GM19328 (cell line): ENCODE measurements around the gene PCDHGA4.
"Not testable (repeated sequence)": the region's sequence is repeated elsewhere in the genome, so short reads cannot be mapped to it uniquely, and the experiment has no call there.

Experiments
- ATAC-seq: cut with Tn5 transposase; IDR thresholded peaks from one replicate; pipeline ENCODE4 v1.9.1; 2021; ENCODE audit warnings: mild to moderate bottlenecking, moderate library complexity; ENCODE audit not compliant: unreplicated experiment

PCDHGA4 gene

GRCh38 chr5:141382469-141383294 lies 27.9 kb downstream of the PCDHGA4 start, which contains the start of gene PCDHGA7:
PCDHGA7 (plus strand) TSS chr5:141382742; CDS start chr5:141382900, 158 bp downstream.
- no peak for ATAC-seq

GRCh38 chr5:141383345-141383744 lies 28.5 kb downstream of the PCDHGA4 start:
- ATAC-seq, result no peak

GRCh38 chr5:141384471-141385267 lies 29.8 kb downstream of the PCDHGA4 start:
- ATAC-seq, result no peak

GRCh38 chr5:141387557-141388311 lies 32.9 kb downstream of the PCDHGA4 start, which contains the start of gene PCDHGB4:
PCDHGB4 (plus strand) TSS chr5:141387698; CDS start chr5:141387885, 187 bp downstream.
- not testable (repeated sequence) for ATAC-seq

GRCh38 chr5:141388661-141389060 lies 33.8 kb downstream of the PCDHGA4 start:
- no peak for ATAC-seq

- no peak for ATAC-seq
These were observed 34.6 kb downstream of the PCDHGA4 start for GRCh38 chr5:141389153-141390042.

GRCh38 chr5:141392429-141393198 lies 37.8 kb downstream of the PCDHGA4 start, which contains the start of gene PCDHGA8:
PCDHGA8 (plus strand) TSS chr5:141392633; CDS start chr5:141392814, 181 bp downstream.
- no peak for ATAC-seq

- no peak for ATAC-seq
These were observed 38.4 kb downstream of the PCDHGA4 start for GRCh38 chr5:141393267-141393666.

GRCh38 chr5:141394401-141395187 lies 39.8 kb downstream of the PCDHGA4 start:
- ATAC-seq, result not testable (repeated sequence)

- ATAC-seq, result peak; percentile 93
These were observed 43.1 kb downstream of the PCDHGA4 start, which contains the start of gene PCDHGB5 for GRCh38 chr5:141397756-141398551. PCDHGB5 (plus strand) TSS chr5:141397947; CDS start chr5:141398128, 181 bp downstream.

GRCh38 chr5:141398608-141399007 lies 43.8 kb downstream of the PCDHGA4 start:
- no peak for ATAC-seq

- ATAC-seq, result no peak
These were observed 44.9 kb downstream of the PCDHGA4 start for GRCh38 chr5:141399555-141400258.

GRCh38 chr5:141402553-141403243 lies 47.9 kb downstream of the PCDHGA4 start, which contains the start of gene PCDHGA9:
PCDHGA9 (plus strand) TSS chr5:141402778; CDS start chr5:141402953, 175 bp downstream.
- ATAC-seq, result no peak

GRCh38 chr5:141403387-141403786 lies 48.6 kb downstream of the PCDHGA4 start:
- ATAC-seq, result no peak
